SH-SY5Y (cell line): Measurements from ENCODE around the gene MOB3C.

Experiments used
- GATA2 ChIP-seq: IDR thresholded peaks from 2 replicates; pipeline ENCODE4 v1.6.1; 2011; ENCODE audit warnings: mild to moderate bottlenecking, low read depth, low read length
- GATA3 ChIP-seq: IDR thresholded peaks from 2 replicates; pipeline ENCODE4 v1.6.1; 2011; ENCODE audit warnings: low read depth, mild to moderate bottlenecking, low read length, moderate library complexity

DNA sequence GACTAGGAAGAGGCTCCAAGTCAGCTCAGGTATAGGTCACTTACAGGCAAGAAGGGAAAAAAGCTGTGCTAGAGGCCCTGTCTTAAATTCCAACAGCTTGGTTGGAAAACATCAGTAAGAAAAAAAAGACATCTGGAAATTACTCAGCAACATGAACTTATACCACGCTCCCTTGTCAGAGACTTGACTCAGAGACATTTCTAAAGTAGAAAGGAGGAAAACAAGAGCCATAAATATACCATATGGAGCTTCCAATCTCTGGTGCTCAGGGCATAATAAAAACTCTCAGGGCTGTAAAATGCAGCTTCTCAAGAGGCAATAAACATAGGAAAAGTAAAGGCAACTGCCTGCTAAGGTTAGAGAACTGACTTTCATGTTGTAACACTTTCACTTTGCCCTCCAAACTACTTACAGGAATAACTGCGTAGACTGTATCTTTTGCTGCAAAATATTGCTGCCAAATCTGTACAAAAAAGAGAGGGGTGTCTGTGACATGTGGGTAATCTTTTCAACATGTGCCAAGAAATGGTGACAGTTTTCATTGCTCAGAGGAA is 36.9 kb upstream of the MOB3C start:
- TF ChIP-seq GATA3 (no peak), GATA2 (no peak)
